Vagina (tissue), 2 donors: Measurements from ENCODE around the gene SPINK1.
"Not testable (repeated sequence)": the region's sequence is repeated elsewhere in the genome, so short reads cannot be mapped to it uniquely, and the experiment has no call there.

Experiments
- POLR2A ChIP-seq, 2 donors: fragments of 450-650 bp; IDR thresholded peaks; one replicate each; pipeline ENCODE4 v1.6.1; 2017; ENCODE audit warnings: antibody characterized with exemption in 2 of 2, mild to moderate bottlenecking in 2 of 2, moderate library complexity in 2 of 2
- TF ChIP-seq, protein P1 (sequence below), 3 experiments: fragments of 450-650 bp in 2 of 3; fragments of 200-600 bp in 1 of 3; sonication (generic) in 1 of 3; IDR thresholded peaks; one replicate each; pipeline ENCODE4 v1.5.1; 2017 to 2019; ENCODE audit warnings: antibody characterized with exemption in 3 of 3, mild to moderate bottlenecking in 2 of 3, moderate library complexity in 2 of 3

- TF ChIP-seq POLR2A (IDR thresholded peaks at IDR 0.05) = not testable (repeated sequence)
- TF ChIP-seq, protein P1, sequence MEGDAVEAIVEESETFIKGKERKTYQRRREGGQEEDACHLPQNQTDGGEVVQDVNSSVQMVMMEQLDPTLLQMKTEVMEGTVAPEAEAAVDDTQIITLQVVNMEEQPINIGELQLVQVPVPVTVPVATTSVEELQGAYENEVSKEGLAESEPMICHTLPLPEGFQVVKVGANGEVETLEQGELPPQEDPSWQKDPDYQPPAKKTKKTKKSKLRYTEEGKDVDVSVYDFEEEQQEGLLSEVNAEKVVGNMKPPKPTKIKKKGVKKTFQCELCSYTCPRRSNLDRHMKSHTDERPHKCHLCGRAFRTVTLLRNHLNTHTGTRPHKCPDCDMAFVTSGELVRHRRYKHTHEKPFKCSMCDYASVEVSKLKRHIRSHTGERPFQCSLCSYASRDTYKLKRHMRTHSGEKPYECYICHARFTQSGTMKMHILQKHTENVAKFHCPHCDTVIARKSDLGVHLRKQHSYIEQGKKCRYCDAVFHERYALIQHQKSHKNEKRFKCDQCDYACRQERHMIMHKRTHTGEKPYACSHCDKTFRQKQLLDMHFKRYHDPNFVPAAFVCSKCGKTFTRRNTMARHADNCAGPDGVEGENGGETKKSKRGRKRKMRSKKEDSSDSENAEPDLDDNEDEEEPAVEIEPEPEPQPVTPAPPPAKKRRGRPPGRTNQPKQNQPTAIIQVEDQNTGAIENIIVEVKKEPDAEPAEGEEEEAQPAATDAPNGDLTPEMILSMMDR (IDR thresholded peaks at IDR 0.05) = not testable (repeated sequence)
Measured at GRCh38 chr5:147869892-147870291, 38.4 kb upstream of the SPINK1 start.
